ENCODE data around the gene CST8.

Gene CST8

DNA sequence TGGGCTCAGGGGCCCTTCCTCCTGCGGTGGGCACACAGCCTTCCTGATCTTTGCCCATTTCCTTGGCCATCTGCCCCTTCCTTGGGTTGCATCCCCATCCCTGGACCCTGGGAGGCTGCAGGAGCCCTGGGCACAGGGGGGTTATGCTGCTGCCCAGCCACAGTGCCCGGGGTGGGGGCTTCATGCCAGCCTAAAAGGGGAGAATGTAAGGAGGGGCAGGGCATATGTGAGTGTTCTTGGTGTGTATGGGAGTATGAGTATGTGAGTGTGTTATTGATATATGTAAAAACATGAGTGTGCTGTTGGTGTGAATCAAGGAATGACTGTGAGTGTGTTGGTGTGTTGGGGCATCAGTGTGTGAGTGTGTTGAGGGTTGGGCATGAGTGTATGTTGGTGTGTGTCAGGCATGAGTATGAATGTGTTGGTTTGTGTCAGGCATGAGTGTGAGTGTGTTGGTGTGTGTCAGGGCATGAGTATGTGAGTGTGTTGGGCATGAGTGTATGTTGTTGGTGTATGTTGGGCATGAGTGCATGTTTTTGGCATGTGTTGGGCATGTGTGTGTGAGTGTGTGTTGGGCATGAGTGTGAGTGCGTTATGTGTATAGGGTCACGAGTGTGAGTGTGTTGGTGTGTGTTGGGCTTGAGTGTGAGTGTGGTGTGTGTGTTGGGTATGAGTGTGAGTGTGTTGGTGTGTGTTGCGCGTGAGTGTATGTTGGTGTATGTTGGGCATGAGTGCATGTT is 14.7 kb upstream of the CST8 start:
- no peak for DNase-seq

DNA sequence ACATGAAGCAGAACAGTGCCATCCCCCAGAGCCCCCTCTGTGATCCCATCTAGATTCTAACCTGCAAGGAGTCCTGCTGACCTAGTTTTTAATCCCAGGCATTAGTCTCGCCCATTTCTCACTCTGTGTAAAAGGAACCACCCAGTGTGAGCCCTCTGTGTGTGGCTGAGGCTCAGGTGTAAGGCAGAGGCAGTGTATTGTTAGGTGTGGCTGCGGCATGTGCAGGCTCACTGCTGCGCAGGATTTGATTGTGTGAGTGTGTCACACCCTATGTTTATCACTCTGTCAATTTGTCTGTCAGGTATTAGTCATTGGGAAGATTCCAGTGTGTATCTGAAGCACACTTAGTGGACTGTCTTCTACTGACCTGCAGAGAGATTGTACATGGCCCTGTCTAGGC is 13.7 kb upstream of the CST8 start:
- no peak for DNase-seq

GRCh38 chr20:23479043-23479442 is 11.9 kb upstream of the CST8 start:
- DNase-seq: no peak

DNA sequence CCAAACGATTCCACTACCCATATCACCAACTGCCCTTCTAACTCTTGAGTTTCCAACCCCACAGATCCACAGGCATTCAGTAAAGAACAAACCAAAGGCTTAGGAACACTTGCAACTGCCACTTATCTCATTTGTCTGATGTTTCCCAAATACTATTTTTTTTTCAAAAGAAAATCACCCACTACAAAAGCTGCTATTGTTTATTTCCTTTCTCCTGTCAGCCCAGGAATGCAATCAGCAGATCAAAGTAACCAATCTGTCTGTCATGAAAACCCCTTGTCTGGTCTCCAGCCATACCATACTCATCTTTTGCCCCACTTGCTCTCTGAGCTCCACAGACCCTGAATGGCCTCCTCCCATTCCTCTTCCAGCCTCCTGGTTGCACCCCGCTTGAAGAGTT is 8.8 kb upstream of the CST8 start:
- no peak for DNase-seq

- DNase-seq: no peak
Observed at GRCh38 chr20:23484081-23484480, 6.8 kb upstream of the CST8 start.

DNA sequence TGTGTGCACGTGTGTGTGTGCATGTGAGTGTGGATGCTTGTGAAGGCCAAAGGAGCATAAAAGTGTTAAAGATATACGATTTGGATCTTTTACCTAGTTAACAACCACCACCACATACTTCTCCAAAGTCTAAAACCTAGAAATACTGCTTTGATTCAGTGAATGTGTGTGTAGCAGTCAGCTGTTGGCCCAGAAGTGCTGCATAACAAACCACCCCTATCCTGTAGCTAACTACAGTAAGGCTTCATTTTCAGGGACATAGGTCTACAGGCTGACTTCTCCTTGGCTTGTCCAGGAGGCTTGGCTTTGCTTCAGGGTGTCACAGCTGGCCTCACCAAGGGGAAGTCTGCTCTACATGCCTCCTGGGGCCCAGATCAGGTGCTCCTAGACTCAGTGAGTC is 2.4 kb upstream of the CST8 start:
- no peak for DNase-seq

GRCh38 chr20:23488996-23489395 is 1.9 kb upstream of the CST8 start:
- DNase-seq: no peak

GRCh38 chr20:23492292-23492691 is 1.4 kb downstream of the CST8 start:
- no peak for DNase-seq

- DNase-seq: no peak
Observed at GRCh38 chr20:23493172-23493772, 2.4 kb downstream of the CST8 start.

- no peak for DNase-seq
Observed at GRCh38 chr20:23497536-23497935, 6.6 kb downstream of the CST8 start.

DNA sequence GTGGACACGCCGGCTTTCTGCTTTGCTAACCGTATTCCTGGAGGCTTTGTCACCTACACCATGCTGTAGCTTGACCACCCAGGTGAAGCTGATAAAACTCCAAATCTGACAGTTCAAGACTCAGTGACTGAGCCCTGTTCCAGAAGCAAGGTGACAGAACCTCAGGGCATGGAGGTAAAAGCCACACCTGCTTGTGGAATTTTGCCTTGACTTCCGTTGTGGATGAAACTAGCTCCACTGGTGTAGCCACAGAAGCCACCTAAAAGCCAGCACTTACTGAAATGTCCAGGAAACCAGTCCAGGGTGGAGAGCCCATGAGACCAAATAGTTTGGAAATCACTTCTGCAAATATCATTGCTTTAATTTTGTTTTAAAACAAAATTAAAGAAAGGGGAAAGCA is 11.0 kb downstream of the CST8 start:
- DNase-seq: no peak

GRCh38 chr20:23503649-23504048 is 12.7 kb downstream of the CST8 start:
- DNase-seq: no peak

DNA sequence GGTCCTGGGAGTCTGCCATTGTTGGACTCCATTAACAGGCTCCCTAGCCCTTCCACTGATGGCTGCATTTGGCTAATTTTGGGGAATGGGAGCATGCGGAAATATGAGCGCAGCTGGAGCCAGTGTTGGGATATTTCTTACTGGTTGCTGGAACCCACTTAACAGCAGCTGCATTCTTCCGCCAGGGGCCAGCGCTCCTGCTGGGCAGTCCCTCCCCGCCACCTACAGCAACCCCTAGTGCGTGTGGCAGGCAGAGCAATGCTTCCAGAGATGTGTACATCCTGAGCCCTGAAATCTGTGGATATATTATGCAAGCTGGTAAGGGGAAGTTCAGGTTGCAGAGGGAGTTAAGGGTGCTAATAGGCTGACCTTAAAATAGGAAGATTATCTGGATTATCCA is 16.4 kb downstream of the CST8 start:
- DNase-seq: no peak

DNA sequence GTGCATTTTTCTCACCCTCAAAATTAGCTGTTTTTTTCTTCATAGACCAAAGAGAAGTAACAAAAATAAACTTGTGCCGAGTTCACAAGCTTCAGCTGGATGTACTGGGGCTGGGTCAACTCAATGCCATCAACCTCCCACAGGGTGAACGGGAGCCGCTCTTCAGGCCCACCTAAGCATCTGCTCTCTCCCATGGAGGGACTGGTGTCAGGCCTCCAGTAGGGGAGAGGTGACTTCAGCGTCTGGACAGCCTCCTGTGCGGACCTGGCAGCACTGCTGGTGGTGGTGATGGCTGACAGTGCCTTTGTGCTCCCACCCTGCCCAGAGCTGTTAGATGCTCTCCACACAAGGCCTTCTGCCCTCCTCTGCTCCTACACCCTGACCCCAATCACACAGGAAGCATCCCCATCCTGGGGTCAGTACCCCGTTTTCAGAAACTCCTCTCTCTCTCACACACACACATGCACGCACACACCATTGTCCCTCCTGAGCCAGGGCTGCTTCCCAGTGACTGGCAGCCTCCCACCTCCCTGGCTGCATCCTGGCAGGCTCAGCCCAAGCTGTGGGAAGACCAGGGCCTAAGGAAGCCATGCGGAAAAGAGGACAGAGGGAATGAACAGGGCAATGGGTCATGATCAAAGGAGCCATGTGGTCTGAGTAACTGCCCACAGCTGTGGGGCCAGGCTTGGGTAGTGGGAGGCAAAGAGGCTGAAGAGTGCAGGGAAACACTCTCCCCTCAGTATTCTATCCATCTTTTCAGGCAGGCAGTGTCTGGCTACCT is 17.7 kb downstream of the CST8 start:
- DNase-seq: no peak

DNA sequence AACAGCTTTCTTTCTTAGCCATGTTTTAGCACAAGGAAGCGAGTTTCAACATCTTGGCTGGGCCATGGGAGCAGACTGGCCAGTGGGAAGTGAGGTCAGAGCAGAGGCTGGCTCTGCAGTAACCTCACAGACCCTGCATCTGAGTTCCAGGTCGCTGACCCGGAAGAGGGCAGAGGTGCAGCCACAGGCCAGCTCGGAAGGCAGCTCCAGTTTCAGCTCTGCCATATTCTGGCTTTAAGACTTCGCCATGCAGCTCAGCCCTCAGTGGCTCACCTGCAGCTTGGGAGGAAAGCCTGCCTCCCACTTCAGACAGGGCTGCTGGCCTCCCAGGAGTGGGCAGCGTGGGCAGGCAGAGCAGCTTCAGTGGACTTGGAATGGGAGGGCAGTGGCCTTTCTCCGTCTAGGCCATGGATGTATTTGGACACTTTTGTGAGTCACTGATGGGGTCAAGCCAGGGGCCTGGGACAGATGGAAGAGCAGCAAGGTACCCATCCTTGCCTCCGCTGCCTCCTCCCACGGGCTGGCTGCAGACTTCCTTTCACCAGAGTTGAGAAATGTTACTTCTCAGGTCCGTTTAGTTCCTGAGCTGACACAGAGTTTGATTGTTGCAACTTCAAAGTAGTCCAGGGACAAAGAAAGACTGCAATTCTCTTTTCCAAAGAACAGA is 18.5 kb downstream of the CST8 start:
- no peak for DNase-seq

DNA sequence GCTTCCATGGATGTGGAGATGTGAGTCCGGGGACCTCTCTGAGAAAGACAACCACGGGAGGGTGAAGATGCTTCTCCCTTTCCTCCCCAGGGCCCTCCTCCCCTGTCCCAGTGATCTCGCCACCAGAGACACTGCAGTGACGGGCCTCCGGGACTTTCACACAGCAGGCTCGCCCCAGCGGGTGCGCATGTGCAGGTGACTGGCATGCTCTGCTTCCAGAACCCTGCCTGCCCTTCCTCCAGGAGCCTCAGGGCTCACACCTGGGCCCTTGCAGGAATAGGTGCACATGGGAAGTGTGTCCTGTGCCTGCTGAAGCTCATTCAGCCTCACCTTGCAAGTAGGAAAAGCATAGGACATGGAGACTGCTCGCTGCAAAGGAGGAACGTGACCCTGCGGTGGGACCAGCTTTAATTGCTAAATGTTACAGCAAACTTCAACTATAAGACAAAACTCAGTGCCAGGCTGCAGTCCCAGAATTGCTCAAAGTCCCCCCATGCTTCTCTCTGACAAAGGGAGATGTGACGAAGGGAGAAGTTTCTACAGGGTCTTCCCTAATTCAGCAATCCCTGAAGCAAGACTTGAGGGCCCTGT is 19.2 kb downstream of the CST8 start:
- DNase-seq: no peak

DNA sequence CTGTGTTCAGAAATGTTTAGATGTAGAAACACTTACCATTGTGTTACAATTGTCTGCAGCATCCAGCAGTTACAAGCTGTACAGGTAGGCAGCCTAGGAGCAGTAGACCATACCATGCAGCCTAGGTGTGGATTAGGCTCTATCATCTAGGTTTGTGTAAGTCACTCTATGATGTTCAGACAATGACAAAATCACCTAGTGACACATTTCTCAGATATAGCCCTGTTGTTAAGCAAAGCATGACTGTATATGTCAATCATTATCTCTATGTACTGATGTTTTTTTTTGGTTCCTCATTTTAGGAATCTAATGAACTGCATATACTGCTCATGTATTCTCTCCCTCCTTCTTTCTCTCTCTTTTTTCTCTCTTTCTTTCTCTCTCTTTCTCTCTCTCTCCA is 22.2 kb downstream of the CST8 start:
- DNase-seq: no peak

GRCh38 chr20:23514848-23515247 is 23.9 kb downstream of the CST8 start:
- no peak for DNase-seq

GRCh38 chr20:23515250-23515939 is 24.5 kb downstream of the CST8 start:
- DNase-seq: no peak

- no peak for DNase-seq
Observed at GRCh38 chr20:23517719-23518118, 26.8 kb downstream of the CST8 start.

- no peak for DNase-seq
Observed at GRCh38 chr20:23519556-23519955, 28.6 kb downstream of the CST8 start.

GRCh38 chr20:23520185-23520584 is 29.3 kb downstream of the CST8 start:
- no peak for DNase-seq

DNA sequence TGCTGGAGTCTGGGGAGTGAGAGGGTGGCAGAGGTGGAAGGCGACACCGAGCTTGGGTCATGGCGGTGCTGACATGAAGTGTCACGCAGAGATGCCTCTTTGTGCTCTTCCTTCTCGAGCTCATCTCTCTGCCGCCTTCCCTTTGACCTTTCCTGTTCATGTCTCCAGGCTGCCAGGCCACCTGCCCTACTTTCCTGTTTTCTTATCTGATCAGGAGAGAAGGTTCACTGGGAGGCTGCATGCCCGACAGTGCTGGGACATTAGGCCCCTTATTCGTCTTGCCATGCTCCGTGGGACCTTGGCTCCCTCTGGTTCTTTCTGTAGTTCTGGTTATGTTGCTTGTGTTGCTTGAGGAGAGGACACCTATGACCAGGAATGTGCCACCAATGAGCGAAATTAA is 33.2 kb downstream of the CST8 start:
- no peak for DNase-seq

Data from central memory CD4-positive, alpha-beta T cell (primary cell).